NCI-H187 treated with DMSO at 0.1 percent for 48 hours (cell line): ENCODE measurements around the gene SIL1.

Experiments used
- DNase-seq: peaks from one replicate; lab custom pipeline; 2025; lab: John Stamatoyannopoulos, UW

SIL1 gene

DNA sequence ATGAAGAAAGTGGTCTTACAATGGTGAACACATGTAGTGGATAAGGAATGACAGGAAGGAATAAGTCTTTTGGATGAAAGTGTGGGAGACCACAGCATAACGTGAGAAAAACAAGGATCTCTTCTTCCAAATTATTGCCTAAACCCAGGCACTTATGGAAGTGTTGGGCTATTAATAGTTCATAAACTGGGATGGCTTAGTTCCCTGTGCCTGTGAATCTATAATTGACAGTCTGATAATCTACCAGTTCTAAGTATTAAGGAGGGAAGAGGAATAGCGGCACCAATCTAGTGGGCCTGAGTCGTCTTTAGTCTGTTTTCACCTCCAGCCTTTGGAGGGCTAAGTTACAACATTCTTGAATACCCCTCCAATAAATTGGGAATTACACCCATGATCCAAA is 283.8 kb downstream of the SIL1 start:
- DNase-seq, result no peak

DNA sequence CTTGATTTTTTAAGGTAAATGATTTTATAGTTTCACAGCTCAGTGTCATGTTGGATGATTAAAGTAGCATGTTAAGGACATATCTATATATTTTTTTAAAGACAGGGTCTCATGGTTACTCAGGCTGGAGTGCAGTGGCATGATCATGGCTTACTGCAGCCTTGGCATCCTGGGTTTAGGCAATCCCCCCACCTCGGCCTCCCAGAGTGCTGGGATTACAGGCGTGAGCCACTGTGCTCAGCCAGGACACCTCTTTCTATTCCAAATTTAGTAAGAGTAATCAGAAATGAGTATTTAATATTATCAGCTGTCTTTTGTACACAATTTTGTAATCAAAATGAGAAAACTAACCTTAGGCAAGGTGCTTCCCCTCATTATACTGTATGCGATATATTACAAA is 284.4 kb downstream of the SIL1 start:
- no peak for DNase-seq

DNA sequence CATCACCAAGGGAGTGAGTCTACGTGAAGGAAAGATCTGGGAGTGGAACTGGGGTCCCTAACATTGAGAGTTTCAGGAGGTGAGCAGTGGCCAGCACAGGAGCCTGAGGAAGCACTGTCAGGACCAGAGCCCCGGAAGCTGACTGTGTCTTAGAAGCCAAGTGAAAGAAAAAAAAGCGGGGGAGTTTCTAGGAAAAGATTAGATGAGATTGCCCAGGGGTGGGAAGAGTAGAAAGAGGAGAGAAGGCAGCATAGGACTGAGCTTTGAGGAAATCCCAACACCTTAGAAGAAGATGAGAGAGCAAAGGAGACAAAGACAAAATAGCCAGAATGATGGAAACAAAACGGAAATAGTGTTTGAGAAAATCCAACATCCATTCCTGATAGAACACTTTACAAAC is 286.1 kb downstream of the SIL1 start:
- no peak for DNase-seq

DNA sequence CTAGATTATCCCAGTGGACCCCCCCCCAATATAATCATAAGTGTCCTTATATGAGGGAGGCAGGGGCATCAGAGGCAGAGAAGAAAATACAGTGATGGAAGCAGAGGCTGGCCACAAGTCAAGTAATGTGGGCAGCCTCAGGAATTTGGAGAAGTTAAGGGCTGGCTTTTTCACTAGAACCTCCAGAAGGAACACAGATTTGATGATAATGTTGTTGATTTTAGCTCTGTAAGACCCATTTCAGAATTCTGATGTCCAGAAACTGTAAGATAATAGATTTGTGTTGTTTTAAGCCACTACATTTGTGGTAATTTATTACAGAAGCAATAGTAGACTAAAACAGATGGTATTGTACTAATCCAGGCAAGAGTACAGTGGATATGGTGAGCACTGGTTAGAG is 286.7 kb downstream of the SIL1 start:
- no peak for DNase-seq

- no peak for DNase-seq
These were observed 287.5 kb downstream of the SIL1 start for GRCh38 chr5:138910546-138911185.

DNA sequence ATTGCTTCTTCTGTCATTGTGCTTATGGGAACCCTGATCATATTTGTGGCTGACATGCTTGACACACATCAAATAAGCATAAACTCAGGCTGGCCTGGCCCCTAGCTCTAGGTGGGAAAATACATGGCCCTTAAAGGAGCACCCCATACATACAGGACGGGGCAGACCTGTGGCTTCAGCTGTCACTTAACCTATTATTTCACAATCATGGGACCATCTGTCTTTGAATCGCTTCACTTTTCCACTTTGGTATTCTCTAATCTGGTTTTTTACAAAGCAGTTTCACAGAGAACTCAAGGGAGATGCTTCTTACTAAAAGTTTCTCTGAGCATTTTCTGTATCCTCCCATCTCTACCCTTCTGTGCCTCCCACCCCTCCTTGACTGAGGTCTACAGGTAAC is 288.4 kb downstream of the SIL1 start:
- DNase-seq, result no peak

- DNase-seq, result no peak
These were observed 292.6 kb downstream of the SIL1 start for GRCh38 chr5:138905541-138905940.

DNA sequence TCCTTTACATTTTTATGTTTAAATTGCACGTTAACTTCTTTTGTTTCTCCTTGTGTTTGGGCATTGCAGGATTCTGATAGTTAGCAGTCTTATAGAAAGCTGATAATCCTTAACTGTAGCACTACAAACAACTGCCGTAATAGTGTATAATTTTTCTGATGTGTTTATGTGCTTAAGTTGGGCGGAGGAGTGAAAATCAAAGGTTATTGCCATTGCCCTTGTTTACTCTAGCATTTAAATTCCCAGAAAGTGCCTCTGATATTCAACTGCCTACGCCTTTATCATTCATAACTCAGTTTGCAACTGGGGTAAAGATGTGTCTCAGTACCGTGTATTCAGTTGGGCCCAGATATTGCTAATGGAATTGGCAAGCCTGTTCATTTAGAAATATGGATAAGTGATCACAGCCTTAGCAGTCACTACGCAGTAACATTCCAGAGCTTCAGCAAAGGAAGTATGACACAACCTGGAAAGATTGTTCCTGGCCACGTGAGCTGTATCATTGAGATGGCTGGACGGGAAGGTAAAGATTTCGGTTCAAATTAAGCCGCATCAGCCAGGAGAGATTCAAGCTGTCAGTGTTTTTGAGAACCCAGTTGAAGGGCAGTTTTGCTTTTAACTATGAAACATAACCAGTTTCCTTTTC is 294.9 kb downstream of the SIL1 start:
- no peak for DNase-seq

- no peak for DNase-seq
These were observed 296.5 kb downstream of the SIL1 start for GRCh38 chr5:138901716-138902115.

- DNase-seq, result no peak
These were observed 297.7 kb downstream of the SIL1 start for GRCh38 chr5:138900281-138900965.

- DNase-seq, result no peak
These were observed 299.4 kb downstream of the SIL1 start for GRCh38 chr5:138898742-138899141.

DNA sequence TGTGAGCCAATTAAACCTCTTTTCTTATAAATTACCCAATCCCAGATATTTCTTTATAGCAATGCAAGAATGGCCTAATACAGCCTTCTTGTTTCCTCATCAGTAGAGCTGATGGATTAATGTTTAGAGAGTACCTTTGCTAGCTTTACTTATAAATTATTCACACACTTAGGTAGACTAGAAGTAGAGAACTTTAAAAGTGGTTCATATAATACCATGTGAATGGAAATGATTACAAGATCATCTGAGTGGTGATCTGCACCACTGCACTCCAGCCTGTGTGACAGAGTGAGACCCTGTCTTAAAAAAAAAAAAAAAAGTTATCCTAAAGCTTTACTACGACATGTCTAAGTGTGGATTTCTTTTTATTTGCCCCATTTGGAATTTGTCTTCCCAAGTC is 299.9 kb downstream of the SIL1 start:
- no peak for DNase-seq
